ENCODE measurements around the gene ST6GALNAC6.

GRCh38 chr9:127878652-127879390, 20.6 kb downstream of the ST6GALNAC6 start:
- TF ChIP-seq, protein P1, sequence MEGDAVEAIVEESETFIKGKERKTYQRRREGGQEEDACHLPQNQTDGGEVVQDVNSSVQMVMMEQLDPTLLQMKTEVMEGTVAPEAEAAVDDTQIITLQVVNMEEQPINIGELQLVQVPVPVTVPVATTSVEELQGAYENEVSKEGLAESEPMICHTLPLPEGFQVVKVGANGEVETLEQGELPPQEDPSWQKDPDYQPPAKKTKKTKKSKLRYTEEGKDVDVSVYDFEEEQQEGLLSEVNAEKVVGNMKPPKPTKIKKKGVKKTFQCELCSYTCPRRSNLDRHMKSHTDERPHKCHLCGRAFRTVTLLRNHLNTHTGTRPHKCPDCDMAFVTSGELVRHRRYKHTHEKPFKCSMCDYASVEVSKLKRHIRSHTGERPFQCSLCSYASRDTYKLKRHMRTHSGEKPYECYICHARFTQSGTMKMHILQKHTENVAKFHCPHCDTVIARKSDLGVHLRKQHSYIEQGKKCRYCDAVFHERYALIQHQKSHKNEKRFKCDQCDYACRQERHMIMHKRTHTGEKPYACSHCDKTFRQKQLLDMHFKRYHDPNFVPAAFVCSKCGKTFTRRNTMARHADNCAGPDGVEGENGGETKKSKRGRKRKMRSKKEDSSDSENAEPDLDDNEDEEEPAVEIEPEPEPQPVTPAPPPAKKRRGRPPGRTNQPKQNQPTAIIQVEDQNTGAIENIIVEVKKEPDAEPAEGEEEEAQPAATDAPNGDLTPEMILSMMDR (IDR thresholded peaks at IDR 0.05; ENCODE audit: poor library complexity) = no peak
- TF ChIP-seq EZH2phosphoT487 (IDR thresholded peaks at IDR 0.05; ENCODE audit: low read depth, severe bottlenecking, unreplicated experiment) = no peak
- TF ChIP-seq EZH2 (IDR thresholded peaks at IDR 0.05; ENCODE audit: borderline replicate concordance) = no peak
